Measurements from ENCODE around the gene PANK4. TPM values are rescaled to one million over a fixed set of nuclear protein-coding genes. Genes with fewer than 3 reads are reported as not detected.

Gene PANK4
- total and polyA plus RNA-seq, 9 of the 15 experiments (the other 6 are each of a cell fraction or from before 2014, with no cell fraction given): 0.93 to 55.6 (median 31.5) TPM

DNA sequence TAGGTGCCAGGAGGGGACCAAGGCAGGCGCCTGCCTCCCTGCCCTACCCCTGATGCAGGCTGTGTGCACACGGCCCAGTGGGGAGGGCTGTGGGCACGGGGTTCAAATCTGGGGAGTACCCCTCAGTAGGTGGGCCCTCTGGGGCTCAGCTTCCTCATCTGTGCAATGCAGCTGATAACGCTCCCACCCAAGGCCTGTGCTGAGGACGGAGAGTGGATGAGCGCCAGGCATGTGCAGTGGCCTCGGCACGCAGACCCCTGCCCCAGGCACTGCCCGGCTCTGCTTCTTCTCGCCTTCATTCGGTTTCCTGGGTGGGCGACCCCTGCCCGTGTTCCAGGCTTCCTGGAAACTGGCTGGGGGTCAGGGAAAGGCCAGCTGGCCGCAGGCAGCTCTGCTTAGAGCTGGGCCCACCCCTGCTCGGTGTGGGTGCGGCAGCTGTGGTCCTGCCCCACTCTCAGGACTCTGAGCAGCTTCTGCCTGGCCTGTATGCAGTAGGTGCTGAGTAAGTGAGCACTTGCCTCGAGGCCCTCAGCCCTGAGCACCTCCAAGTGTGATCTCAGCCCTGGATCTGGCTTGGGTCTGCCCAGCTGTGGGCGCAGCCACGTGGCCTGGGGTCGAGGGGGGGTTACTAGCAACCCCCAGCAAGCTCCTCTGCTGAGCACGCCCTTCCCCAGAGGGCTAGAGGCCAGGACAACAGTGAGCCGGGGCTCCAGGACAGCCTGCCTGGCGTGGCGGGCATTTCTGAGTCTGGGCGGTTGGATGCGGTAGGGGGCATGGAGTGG is 17.9 kb upstream of the PANK4 start (continued):
- 0 out of 2 replicates have a peak, but pooled peaks have one; percentile 2 for TF ChIP-seq KLF1 (tag; IDR thresholded peaks at IDR 0.05)
- TF ChIP-seq NFE2L1 (tag; IDR thresholded peaks at IDR 0.05; ENCODE audit: borderline replicate concordance, low read depth): no peak
- TF ChIP-seq ZNF143 (CRISPR knock-in tag; IDR thresholded peaks at IDR 0.05): no peak
- no peak; the same call in 1 of the 2 replicates for TF ChIP-seq ZBTB1 (CRISPR knock-in tag; IDR thresholded peaks at IDR 0.05; ENCODE audit: borderline replicate concordance, low read depth)
- TF ChIP-seq, protein P1, sequence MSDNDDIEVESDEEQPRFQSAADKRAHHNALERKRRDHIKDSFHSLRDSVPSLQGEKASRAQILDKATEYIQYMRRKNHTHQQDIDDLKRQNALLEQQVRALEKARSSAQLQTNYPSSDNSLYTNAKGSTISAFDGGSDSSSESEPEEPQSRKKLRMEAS (CRISPR knock-in tag; IDR thresholded peaks at IDR 0.05): peak; percentile 85
- TF ChIP-seq ZNF77 (CRISPR knock-in tag; IDR thresholded peaks at IDR 0.05): no peak
- TF ChIP-seq, protein P2, sequence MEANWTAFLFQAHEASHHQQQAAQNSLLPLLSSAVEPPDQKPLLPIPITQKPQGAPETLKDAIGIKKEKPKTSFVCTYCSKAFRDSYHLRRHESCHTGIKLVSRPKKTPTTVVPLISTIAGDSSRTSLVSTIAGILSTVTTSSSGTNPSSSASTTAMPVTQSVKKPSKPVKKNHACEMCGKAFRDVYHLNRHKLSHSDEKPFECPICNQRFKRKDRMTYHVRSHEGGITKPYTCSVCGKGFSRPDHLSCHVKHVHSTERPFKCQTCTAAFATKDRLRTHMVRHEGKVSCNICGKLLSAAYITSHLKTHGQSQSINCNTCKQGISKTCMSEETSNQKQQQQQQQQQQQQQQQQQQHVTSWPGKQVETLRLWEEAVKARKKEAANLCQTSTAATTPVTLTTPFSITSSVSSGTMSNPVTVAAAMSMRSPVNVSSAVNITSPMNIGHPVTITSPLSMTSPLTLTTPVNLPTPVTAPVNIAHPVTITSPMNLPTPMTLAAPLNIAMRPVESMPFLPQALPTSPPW (CRISPR knock-in tag; IDR thresholded peaks at IDR 0.05): peak; percentile 68
- TF ChIP-seq, protein P3, sequence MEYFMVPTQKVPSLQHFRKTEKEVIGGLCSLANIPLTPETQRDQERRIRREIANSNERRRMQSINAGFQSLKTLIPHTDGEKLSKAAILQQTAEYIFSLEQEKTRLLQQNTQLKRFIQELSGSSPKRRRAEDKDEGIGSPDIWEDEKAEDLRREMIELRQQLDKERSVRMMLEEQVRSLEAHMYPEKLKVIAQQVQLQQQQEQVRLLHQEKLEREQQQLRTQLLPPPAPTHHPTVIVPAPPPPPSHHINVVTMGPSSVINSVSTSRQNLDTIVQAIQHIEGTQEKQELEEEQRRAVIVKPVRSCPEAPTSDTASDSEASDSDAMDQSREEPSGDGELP (CRISPR knock-in tag; IDR thresholded peaks at IDR 0.05; ENCODE audit: borderline replicate concordance): peak; percentile 76
- no peak for TF ChIP-seq NFATC3 (IDR thresholded peaks at IDR 0.05)
- TF ChIP-seq RBM34 (IDR thresholded peaks at IDR 0.05; ENCODE audit: borderline replicate concordance, insufficient read depth, low read length): no peak
- TF ChIP-seq HCFC1 (IDR thresholded peaks at IDR 0.05; ENCODE audit: low read depth, low read length): no peak
- no peak for TF ChIP-seq ESRRA (IDR thresholded peaks at IDR 0.05; ENCODE audit: borderline replicate concordance, low read depth)
- TF ChIP-seq NCOA4 (IDR thresholded peaks at IDR 0.05; ENCODE audit: partially characterized antibody): no peak
- TF ChIP-seq, protein P4, sequence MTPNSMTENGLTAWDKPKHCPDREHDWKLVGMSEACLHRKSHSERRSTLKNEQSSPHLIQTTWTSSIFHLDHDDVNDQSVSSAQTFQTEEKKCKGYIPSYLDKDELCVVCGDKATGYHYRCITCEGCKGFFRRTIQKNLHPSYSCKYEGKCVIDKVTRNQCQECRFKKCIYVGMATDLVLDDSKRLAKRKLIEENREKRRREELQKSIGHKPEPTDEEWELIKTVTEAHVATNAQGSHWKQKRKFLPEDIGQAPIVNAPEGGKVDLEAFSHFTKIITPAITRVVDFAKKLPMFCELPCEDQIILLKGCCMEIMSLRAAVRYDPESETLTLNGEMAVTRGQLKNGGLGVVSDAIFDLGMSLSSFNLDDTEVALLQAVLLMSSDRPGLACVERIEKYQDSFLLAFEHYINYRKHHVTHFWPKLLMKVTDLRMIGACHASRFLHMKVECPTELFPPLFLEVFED (CRISPR knock-in tag; conservative IDR thresholded peaks at IDR 0.05): no peak
- TF ChIP-seq YY1 (IDR thresholded peaks at IDR 0.05; ENCODE audit: borderline replicate concordance in 1 of 3, control insufficient read depth in 1 of 3, extremely low read depth in 1 of 3, insufficient read depth in 3 of 3, insufficient read length in 1 of 3, insufficient replicate concordance in 2 of 3, low read depth in 1 of 3, low read length in 2 of 3): no peak
- TF ChIP-seq, protein P5, sequence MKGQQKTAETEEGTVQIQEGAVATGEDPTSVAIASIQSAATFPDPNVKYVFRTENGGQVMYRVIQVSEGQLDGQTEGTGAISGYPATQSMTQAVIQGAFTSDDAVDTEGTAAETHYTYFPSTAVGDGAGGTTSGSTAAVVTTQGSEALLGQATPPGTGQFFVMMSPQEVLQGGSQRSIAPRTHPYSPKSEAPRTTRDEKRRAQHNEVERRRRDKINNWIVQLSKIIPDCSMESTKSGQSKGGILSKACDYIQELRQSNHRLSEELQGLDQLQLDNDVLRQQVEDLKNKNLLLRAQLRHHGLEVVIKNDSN (CRISPR knock-in tag; IDR thresholded peaks at IDR 0.05): peak; percentile 68
- no peak for TF ChIP-seq PHF21A (IDR thresholded peaks at IDR 0.05; ENCODE audit: borderline replicate concordance, low read depth)
- no peak for TF ChIP-seq CCAR2 (IDR thresholded peaks at IDR 0.05; ENCODE audit: low read depth, low read length)
- TF ChIP-seq RBM25 (IDR thresholded peaks at IDR 0.05; ENCODE audit: low read depth, low read length, severe bottlenecking): no peak
- no peak for TF ChIP-seq CCNT2 (IDR thresholded peaks at IDR 0.05; ENCODE audit: borderline replicate concordance, extremely low read depth, insufficient read length, low read depth, low read length)
